Heart right ventricle (tissue), 16 donors: ENCODE data around the gene MAN1C1. TPM values are rescaled to one million over a fixed set of nuclear protein-coding genes. Genes with fewer than 3 reads are reported as not detected.

Experiments used
- ATAC-seq, 8 donors: fragments of 200-7000 bp; cut with Tn5 transposase; one replicate each; pipeline ENCODE4 v1.9.1; 2020; ENCODE audit warnings: mild to moderate bottlenecking in 8 of 8, moderate library complexity in 8 of 8, moderate number of reproducible peaks in 1 of 8
- DNase-seq, 2 donors: peaks; one replicate each; pipeline ENCODE4 v3.0.0-alpha.2; 2020
- H3K27ac ChIP-seq, 10 donors: fragments of 200-600 bp; sonication (generic) in 2 of 10; one replicate each; pipeline versions ENCODE4 v1.5.0 to v1.8.0; 2020 to 2022; ENCODE audit warnings: mild to moderate bottlenecking in 3 of 10
- H3K27me3 ChIP-seq, 7 donors: fragments of 200-600 bp; one replicate each; pipeline ENCODE4 v1.8.0; 2021 to 2022; ENCODE audit warnings: mild to moderate bottlenecking in 2 of 7
- H3K36me3 ChIP-seq, 9 donors: fragments of 200-600 bp; sonication (generic) in 1 of 9; one replicate each; pipeline versions ENCODE4 v1.5.0 to v1.8.0; 2020 to 2022; ENCODE audit warnings: mild to moderate bottlenecking in 2 of 9
- H3K4me1 ChIP-seq, 9 donors: fragments of 200-600 bp; sonication (generic) in 1 of 9; one replicate each; pipeline versions ENCODE4 v1.5.0 to v1.8.0; 2020 to 2022; ENCODE audit warnings: mild to moderate bottlenecking in 4 of 9
- H3K4me3 ChIP-seq, 10 donors: fragments of 200-600 bp; sonication (generic) in 2 of 10; one replicate each; pipeline versions ENCODE4 v1.5.0 to v1.8.0; 2020 to 2022; ENCODE audit warnings: mild to moderate bottlenecking in 7 of 10, moderate library complexity in 2 of 10
- H3K9me3 ChIP-seq, 11 donors: fragments of 200-600 bp in 10 of 11; sonication (generic) in 2 of 11; one replicate each; pipeline versions ENCODE4 v1.5.0 to v1.8.0; 2013 to 2022; ENCODE audit warnings: mild to moderate bottlenecking in 2 of 11, control low read depth in 1 of 11, moderate library complexity in 1 of 11
- CTCF ChIP-seq, 9 donors: fragments of 200-600 bp; sonication (generic) in 2 of 9; IDR thresholded peaks; one replicate each; pipeline versions ENCODE4 v1.5.0 to v1.8.0; 2021 to 2022; ENCODE audit warnings: antibody characterized with exemption in 9 of 9, mild to moderate bottlenecking in 5 of 9, moderate library complexity in 1 of 9
- WGBS, 2 donors: extraction: QIAGEN DNeasy Blood & Tissue Kit; methylation state at CpG; one replicate each; pipeline ENCODE4 v1.1.7; 2013; ENCODE audit warnings: inconsistent platforms in 1 of 2; 5-methylcytosine and 5-hydroxymethylcytosine counted together
- intact Hi-C, 10 donors: fragments of 100-400 bp; cut with DNase I; formaldehyde crosslinking; loops; one replicate each; pipeline versions ENCODE4 v1.11.1 to v1.14.2; 2022
- polyA plus RNA-seq, 2 donors: library from polyadenylated mRNA; stranded (reverse); fragments of 200-250 nt; gene quantifications; one replicate each; pipeline ENCODE4 v1.2.3, GENCODE V29; 2013
- total RNA-seq, 10 donors: library from RNA; stranded (reverse); fragmentation: NEBNext Ultra II Directional in 3 of 10; extraction: Animal tissue kit (Norgen Biotek cat#: 25700) in 3 of 10; gene quantifications; one replicate each; pipeline versions ENCODE4 v1.2.1 to v1.2.4, GENCODE V29; 2021 to 2023
- donor health status: Arrhythmogenic right ventricular cardiomyopathy.
- donor health status: ischemic (EF 13 %, LVEDD 7.1; RV severe dilation, severe dysfunction).
- donor health status: healthy with polysubstance abuse.
- donor health status: DM: no; HTN: yes; CAD: no.
- donor health status: DM: no; HTN: no; CAD: no.
- donor health status: ischemic (EF 25% LVEDD 6.9; RV normal size, moderate dysfunction).
- donor health status: ischemic (EF 25% LVEDD 5.7; RV mildly dilated, moderate dysfunction).
- donor health status: healthy.
- donor health status: DM: yes; HTN: yes; CAD: no.
- donor health status: Ischemic cardiomyopathy.
- donor health status: ischemic (EF 35%, LVEDD 5.7; RV mildly dilated, moderate dysfunction).
- donor health status: nonischemic (EF 11% LVEDD 7.7; RV severe dilation, severe dysfunction).
- donor health status: DM: yes; HTN: yes; CAD: no.
- donor health status: PGD.
- donor health status: ischemic (EF 29% LVEDD 5.4; RV normal size, mild dysfunction).
- donor health status: nonischemic (EF 23%, LVEDD 6.1; RV moderate dilation, normal function).

MAN1C1 gene
- total and polyA plus RNA-seq, 12 donors: 9.7 to 23.4 (median 13.4) TPM

GRCh38 chr1:25640646-25641328 lies 24.2 kb downstream of the MAN1C1 start:
- intact Hi-C loops: no loop called here
- ATAC-seq (peak in 7 of 8 donors; percentile 26 to 67 (median 58)), DNase-seq (no peak)
- peak overlapping the region in 6 of 10 donors; percentile 2 to 62 (median 47) for H3K27ac ChIP-seq
- TF ChIP-seq CTCF (IDR thresholded peaks at IDR 0.05): no peak
- H3K4me1 ChIP-seq: peaks cover 2 to 48% (median 39%) of the 10 kb centered on the region in 9 donors
- H3K9me3 ChIP-seq: peaks cover 0 to 32% (median 6%) of the 10 kb centered on the region in 11 donors
- 57 to 61% methylated on average over 10 of the region's 10 CpGs for WGBS, 2 donors
- H3K27me3 ChIP-seq: no peaks in the 10 kb centered on the region
- H3K36me3 ChIP-seq: peaks cover 0 to 10% (median 0%) of the 10 kb centered on the region in 9 donors
- no peak overlapping the region for H3K4me3 ChIP-seq

- no peak overlapping the region for H3K4me3 ChIP-seq
- no peak for DNase-seq
- peaks cover 2 to 53% (median 39%) of the 10 kb centered on the region in 9 donors for H3K4me1 ChIP-seq
- TF ChIP-seq CTCF (IDR thresholded peaks at IDR 0.05): no peak
- no peak for ATAC-seq
- whole genome bisulfite sequencing, 2 donors: 76 to 77% methylated on average over 4 of the region's 4 CpGs
- peak overlapping the region in 6 of 10 donors; percentile 2 to 62 (median 47) for H3K27ac ChIP-seq
- peaks cover 0 to 27% (median 2%) of the 10 kb centered on the region in 11 donors for H3K9me3 ChIP-seq
- intact Hi-C loops: no loop called here
- peaks cover 0 to 12% (median 0%) of the 10 kb centered on the region in 9 donors for H3K36me3 ChIP-seq
- H3K27me3 ChIP-seq: no peaks in the 10 kb centered on the region
These were observed 24.7 kb downstream of the MAN1C1 start for GRCh38 chr1:25641329-25641725.

GRCh38 chr1:25641931-25642573 lies 25.5 kb downstream of the MAN1C1 start:
- DNase-seq (no peak), ATAC-seq (peak in 7 of 8 donors; percentile 28 to 79 (median 66))
- H3K4me1 ChIP-seq: peaks cover 2 to 60% (median 39%) of the 10 kb centered on the region in 9 donors
- 38 to 57% methylated on average over 8 of the region's 8 CpGs for WGBS, 2 donors
- no peak for TF ChIP-seq CTCF (IDR thresholded peaks at IDR 0.05)
- peaks cover 0 to 21% (median 0%) of the 10 kb centered on the region in 11 donors for H3K9me3 ChIP-seq
- intact Hi-C loops: no loop called here
- H3K4me3 ChIP-seq: peak overlapping the region in 3 of 10 donors; percentile 3 to 9 (median 8)
- H3K36me3 ChIP-seq: peaks cover 0 to 15% (median 0%) of the 10 kb centered on the region in 9 donors
- H3K27me3 ChIP-seq: no peaks in the 10 kb centered on the region
- peak overlapping the region in 9 of 10 donors; percentile 3 to 73 (median 48) for H3K27ac ChIP-seq

DNA sequence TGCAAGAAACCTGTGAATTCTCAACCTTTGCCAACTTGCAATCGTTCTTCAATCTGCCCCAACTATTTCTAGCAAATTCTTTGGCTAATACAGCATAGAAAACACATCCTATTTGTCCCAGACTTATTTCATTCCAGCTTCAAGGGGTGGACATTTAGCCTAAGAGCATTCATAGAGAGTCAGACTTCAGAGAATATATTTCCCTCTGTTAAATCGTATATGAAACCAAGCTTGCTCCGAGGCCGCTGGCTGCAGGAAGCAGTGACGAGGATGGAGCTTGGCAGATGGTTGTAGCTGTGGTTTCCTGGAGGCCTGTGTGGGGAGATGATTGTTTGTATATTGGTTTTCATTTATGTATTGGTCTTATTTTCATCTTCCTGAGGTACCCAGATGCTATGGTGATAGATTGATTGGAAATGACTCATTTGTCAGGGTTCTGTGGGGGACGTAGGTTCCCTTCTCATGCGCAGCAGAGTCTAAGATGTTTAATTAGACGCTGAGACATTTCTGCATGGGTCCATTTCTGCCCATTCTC lies 26.1 kb downstream of the MAN1C1 start:
- Histone ChIP-seq H3K4me3 (peak overlapping the region in 3 of 10 donors; percentile 3 to 9 (median 8)), H3K27me3 (no peaks in the 10 kb centered on the region), H3K36me3 (peaks cover 0 to 15% (median 0%) of the 10 kb centered on the region in 9 donors), H3K27ac (peak overlapping the region in 9 of 10 donors; percentile 3 to 73 (median 48)), H3K4me1 (peaks cover 2 to 65% (median 42%) of the 10 kb centered on the region in 9 donors), H3K9me3 (peaks cover 0 to 18% (median 0%) of the 10 kb centered on the region in 11 donors)
- no peak for TF ChIP-seq CTCF (IDR thresholded peaks at IDR 0.05)
- WGBS, 2 donors: 45 to 57% methylated on average over 8 of the region's 8 CpGs
- DNase-seq (no peak), ATAC-seq (peak in 7 of 8 donors; percentile 34 to 89 (median 72))
- intact Hi-C loops: no loop called here
